Activated CD8-positive, alpha-beta memory T cell treated with anti-CD3 and anti-CD28 coated beads for 36 hours (primary cell): ENCODE data around the gene PDE11A. TPM values are rescaled to one million over a fixed set of nuclear protein-coding genes. Genes with fewer than 3 reads are reported as not detected.

Experiments
- CTCF ChIA-PET: fragments of 350-600 bp; sonication (Branson Sonifier 250); formaldehyde crosslinking; loops from one replicate; lab custom pipeline; 2021; ENCODE audit warnings: antibody characterized with exemption; lab: Charles Lee
- POLR2A ChIA-PET: fragments of 350-600 bp; sonication (Branson Sonifier 250); formaldehyde crosslinking; loops from one replicate; lab custom pipeline; 2021; ENCODE audit warnings: antibody characterized with exemption; lab: Charles Lee
- total RNA-seq, 2 experiments: library from RNA; stranded (reverse); gene quantifications; one replicate each; pipeline ENCODE4 v1.2.3, GENCODE V29; 2021

The PDE11A gene
- total RNA-seq, 2 experiments from 2014 or later, result not detected

DNA sequence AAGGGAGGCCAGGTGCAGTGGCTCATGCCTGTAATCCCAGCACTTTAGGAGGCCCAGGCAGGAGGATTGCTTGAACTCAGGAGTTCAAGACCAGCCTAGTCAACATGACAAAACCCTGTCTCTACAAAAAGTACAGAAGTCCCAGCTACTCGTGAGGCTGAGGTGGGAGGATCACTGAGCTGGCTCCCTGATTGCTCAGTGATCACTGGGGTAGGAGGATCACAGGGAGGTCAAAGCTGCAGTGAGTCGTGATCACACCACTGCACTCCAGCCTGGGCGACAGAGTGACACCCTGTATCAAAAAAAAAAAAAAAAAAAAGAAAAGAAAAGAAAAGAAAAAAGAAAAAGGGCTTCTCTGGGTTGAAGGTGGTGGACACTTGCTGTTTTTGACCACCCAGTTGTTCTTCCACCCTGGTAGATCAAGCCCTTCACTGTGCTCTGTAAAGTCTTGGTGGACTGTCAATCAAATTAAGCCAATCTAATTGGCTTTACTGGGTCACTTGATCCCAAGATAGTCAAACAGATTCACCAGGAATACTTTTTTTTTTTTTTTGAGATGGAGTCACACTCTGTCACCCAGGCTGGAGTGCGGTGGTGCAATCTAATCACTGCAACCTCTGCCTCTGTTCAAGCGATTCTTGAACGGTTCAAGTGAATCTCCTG is 488.4 kb downstream of the PDE11A start:
- CTCF ChIA-PET, result no interaction called here
- POLR2A ChIA-PET, result no interaction called here

- ChIA-PET CTCF (no interaction called here), POLR2A (no interaction called here)
Observed at GRCh38 chr2:177582000-177582399, 490.6 kb downstream of the PDE11A start.

DNA sequence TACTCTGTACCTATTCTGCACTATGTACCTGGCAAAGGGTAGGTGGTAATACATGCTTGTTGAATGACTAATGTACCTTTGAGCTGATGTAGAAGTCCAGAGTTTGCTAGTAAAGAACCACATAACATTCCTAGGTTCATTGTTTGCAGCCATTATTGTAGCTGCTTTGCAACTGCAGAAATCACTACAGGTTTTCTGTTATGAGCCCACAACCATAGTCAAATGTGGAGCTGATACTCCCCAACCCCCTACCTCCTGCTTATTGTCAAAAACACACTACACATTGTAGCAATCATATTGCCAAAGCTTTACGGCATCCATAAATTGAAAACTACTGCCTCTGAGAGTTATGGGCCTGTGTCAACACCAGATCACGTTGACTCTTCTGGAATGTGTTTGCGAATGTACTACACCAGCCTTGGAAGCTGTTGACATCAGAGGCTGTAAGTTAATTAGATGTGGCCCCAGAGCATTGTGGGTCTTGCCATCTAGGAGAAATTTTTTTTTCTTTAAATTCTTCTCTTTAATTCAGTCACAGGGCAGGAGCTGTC is 493.0 kb downstream of the PDE11A start:
- POLR2A ChIA-PET, result interaction anchor here (0.6 kb wide), 1 partner anchor 24 kb away, joined by 4 read pairs; no protein-coding TSS in a partner anchor
- CTCF ChIA-PET, result no interaction called here

DNA sequence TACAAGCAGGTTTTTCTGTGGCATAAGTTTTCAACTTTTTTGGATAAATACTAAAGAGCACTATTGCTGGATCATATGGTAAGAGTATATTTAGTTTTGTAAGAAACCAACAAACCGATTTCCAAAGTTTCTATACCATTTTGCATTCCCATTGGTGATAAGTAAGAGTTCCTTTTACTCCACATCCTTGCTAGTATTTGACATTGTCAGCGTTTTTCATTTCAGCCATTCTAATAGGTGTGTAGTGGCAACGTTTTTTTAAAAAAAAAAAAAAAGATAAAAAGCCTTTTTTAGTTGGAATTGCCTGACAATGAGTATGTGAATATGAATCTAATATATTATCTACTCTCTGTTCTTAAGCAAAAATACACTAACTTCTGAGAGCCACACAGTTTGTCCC is 494.1 kb downstream of the PDE11A start:
- ChIA-PET POLR2A (no interaction called here), CTCF (no interaction called here)

DNA sequence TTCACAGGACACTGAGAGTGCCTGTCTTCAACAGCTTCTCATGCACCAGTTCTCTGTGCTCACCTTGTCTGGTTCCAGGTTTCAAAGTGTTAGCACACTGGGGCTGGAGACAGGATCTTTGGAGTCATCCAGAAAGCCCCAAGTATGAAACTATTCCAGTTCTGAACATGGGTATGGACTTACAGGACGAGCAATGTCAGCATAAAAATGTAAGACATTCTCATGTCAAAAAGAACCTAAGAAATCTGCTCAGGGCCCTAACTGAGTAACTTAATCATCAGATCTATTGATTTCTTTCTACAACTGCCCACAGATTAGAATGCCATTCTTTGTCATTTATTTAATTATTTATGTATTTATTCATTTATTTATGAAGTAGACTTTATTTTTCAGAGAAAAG is 495.5 kb downstream of the PDE11A start:
- POLR2A ChIA-PET, result no interaction called here
- CTCF ChIA-PET, result no interaction called here

- CTCF ChIA-PET, result no interaction called here
- POLR2A ChIA-PET, result no interaction called here
Observed at GRCh38 chr2:177575358-177575757, 497.2 kb downstream of the PDE11A start.

DNA sequence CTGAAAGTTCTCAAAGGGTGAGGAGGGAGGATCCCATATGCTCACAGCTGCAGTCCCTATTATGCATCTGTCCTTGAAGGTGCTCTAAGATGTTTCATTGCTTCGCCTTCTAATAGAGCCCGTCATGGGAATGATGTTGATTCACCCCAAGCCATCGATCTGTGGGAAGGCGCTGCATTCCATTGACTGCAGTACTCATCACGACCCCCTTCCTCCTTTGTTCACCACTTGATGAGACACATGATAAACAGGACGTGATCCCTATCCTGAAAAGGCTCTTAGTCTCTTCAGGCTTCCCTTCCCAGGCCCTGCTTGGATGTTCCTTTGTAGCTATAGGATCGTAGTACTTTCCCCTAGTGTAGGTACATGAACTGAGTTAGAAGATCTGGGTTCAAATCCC is 498.2 kb downstream of the PDE11A start:
- CTCF ChIA-PET, result no interaction called here

More for the DNA sequence above, 498.2 kb downstream of the PDE11A start:
- POLR2A ChIA-PET, result no interaction called here

Other genes with a start within 250 kb of the PDE11A start
- gene RBM45, start 39.7 kb upstream of the PDE11A start, total RNA-seq, result 10 to 100 TPM; 13.8 to 15.0 TPM
- gene OSBPL6, start 121.7 kb upstream of the PDE11A start, total RNA-seq, result 1 to 10 TPM; 2.0 to 2.7 TPM